Adipocyte (in vitro differentiated cells): ENCODE data around the gene FLT1.

Experiments used
- DNase-seq: peaks from one replicate; pipeline ENCODE4 v3.0.0-alpha.2; 2015; ENCODE audit warnings: low read depth
- H3K27me3 ChIP-seq: replicated peaks from 2 replicates; pipeline ENCODE4 v1.7.0; 2013; ENCODE audit warnings: mild to moderate bottlenecking, low read length, moderate library complexity; ENCODE audit not compliant: control insufficient read depth, insufficient read depth
- H3K36me3 ChIP-seq: 2 replicates; pipeline ENCODE4 v1.7.0; 2013; ENCODE audit warnings: low read length, mild to moderate bottlenecking, moderate library complexity; ENCODE audit not compliant: control insufficient read depth, insufficient read depth, severe bottlenecking
- H3K4me1 ChIP-seq: 2 replicates; pipeline ENCODE4 v1.7.0; 2013; ENCODE audit warnings: mild to moderate bottlenecking, low read length, moderate library complexity; ENCODE audit not compliant: control insufficient read depth, insufficient read depth
- H3K4me3 ChIP-seq: 2 replicates; pipeline ENCODE4 v1.7.0; 2013; ENCODE audit warnings: mild to moderate bottlenecking, low read length, moderate library complexity
- H3K9ac ChIP-seq: 2 replicates; pipeline ENCODE4 v1.7.0; 2013; ENCODE audit warnings: mild to moderate bottlenecking, low read length, moderate library complexity
- H3K9me3 ChIP-seq: 2 replicates; pipeline ENCODE4 v1.7.0; 2013; ENCODE audit warnings: mild to moderate bottlenecking, low read length, moderate library complexity; ENCODE audit not compliant: control insufficient read depth

Gene FLT1

GRCh38 chr13:28373810-28374209 lies 121.1 kb downstream of the FLT1 start:
- DNase-seq = no peak
- Histone ChIP-seq H3K9ac (no peak overlapping the region), H3K27me3 (peaks cover 11% of the 10 kb centered on the region), H3K4me3 (no peak overlapping the region), H3K36me3 (no peaks in the 10 kb centered on the region), H3K9me3 (no peaks in the 10 kb centered on the region), H3K4me1 (peaks cover 5% of the 10 kb centered on the region)

GRCh38 chr13:28370448-28370847 lies 124.5 kb downstream of the FLT1 start:
- H3K9ac ChIP-seq = no peak overlapping the region
- no peak overlapping the region for H3K4me3 ChIP-seq
- no peaks in the 10 kb centered on the region for H3K27me3 ChIP-seq
- H3K4me1 ChIP-seq = peaks cover 1% of the 10 kb centered on the region
- H3K9me3 ChIP-seq = no peaks in the 10 kb centered on the region
- H3K36me3 ChIP-seq = no peaks in the 10 kb centered on the region
- no peak for DNase-seq

- no peaks in the 10 kb centered on the region for H3K9me3 ChIP-seq
- peaks cover 8% of the 10 kb centered on the region for H3K4me1 ChIP-seq
- H3K4me3 ChIP-seq = no peak overlapping the region
- no peaks in the 10 kb centered on the region for H3K36me3 ChIP-seq
- DNase-seq = no peak
- H3K9ac ChIP-seq = no peak overlapping the region
- H3K27me3 ChIP-seq = no peaks in the 10 kb centered on the region
Observed at GRCh38 chr13:28358708-28359107, 136.2 kb downstream of the FLT1 start.

- Histone ChIP-seq H3K9me3 (no peaks in the 10 kb centered on the region), H3K4me3 (no peak overlapping the region)
Observed at GRCh38 chr13:28357911-28358433, 137.0 kb downstream of the FLT1 start.

GRCh38 chr13:28357247-28357825 lies 137.6 kb downstream of the FLT1 start:
- Histone ChIP-seq H3K4me3 (no peak overlapping the region), H3K9me3 (no peaks in the 10 kb centered on the region), H3K9ac (no peak overlapping the region), H3K4me1 (peaks cover 8% of the 10 kb centered on the region), H3K36me3 (no peaks in the 10 kb centered on the region), H3K27me3 (no peaks in the 10 kb centered on the region)
- DNase-seq = peak; percentile 27

More at GRCh38 chr13:28357911-28358433, 137.0 kb downstream of the FLT1 start:
- no peaks in the 10 kb centered on the region for H3K27me3 ChIP-seq
- no peak overlapping the region for H3K9ac ChIP-seq
- peaks cover 8% of the 10 kb centered on the region for H3K4me1 ChIP-seq
- H3K36me3 ChIP-seq = no peaks in the 10 kb centered on the region
- no peak for DNase-seq

GRCh38 chr13:28356561-28357021 lies 138.3 kb downstream of the FLT1 start:
- peaks cover 8% of the 10 kb centered on the region for H3K4me1 ChIP-seq
- no peaks in the 10 kb centered on the region for H3K9me3 ChIP-seq
- DNase-seq = peak; percentile 54

GRCh38 chr13:28355822-28356371 lies 139.0 kb downstream of the FLT1 start:
- Histone ChIP-seq H3K4me3 (no peak overlapping the region), H3K27me3 (no peaks in the 10 kb centered on the region), H3K4me1 (peaks cover 8% of the 10 kb centered on the region), H3K36me3 (no peaks in the 10 kb centered on the region), H3K9me3 (no peaks in the 10 kb centered on the region), H3K9ac (no peak overlapping the region)
- peak; percentile 59 for DNase-seq

More at GRCh38 chr13:28356561-28357021, 138.3 kb downstream of the FLT1 start:
- no peaks in the 10 kb centered on the region for H3K36me3 ChIP-seq
- no peak overlapping the region for H3K9ac ChIP-seq
- H3K4me3 ChIP-seq = no peak overlapping the region
- H3K27me3 ChIP-seq = no peaks in the 10 kb centered on the region

GRCh38 chr13:28355046-28355821 lies 139.7 kb downstream of the FLT1 start:
- Histone ChIP-seq H3K36me3 (no peaks in the 10 kb centered on the region), H3K9me3 (no peaks in the 10 kb centered on the region), H3K9ac (no peak overlapping the region), H3K4me3 (no peak overlapping the region), H3K4me1 (peaks cover 8% of the 10 kb centered on the region), H3K27me3 (no peaks in the 10 kb centered on the region)
- DNase-seq = no peak

GRCh38 chr13:28353679-28354078 lies 141.2 kb downstream of the FLT1 start:
- Histone ChIP-seq H3K36me3 (no peaks in the 10 kb centered on the region), H3K9ac (no peak overlapping the region), H3K4me3 (no peak overlapping the region), H3K27me3 (no peaks in the 10 kb centered on the region), H3K4me1 (peaks cover 8% of the 10 kb centered on the region), H3K9me3 (no peaks in the 10 kb centered on the region)
- DNase-seq = no peak

- Histone ChIP-seq H3K4me1 (no peaks in the 10 kb centered on the region), H3K27me3 (no peaks in the 10 kb centered on the region), H3K9me3 (no peaks in the 10 kb centered on the region), H3K36me3 (no peaks in the 10 kb centered on the region), H3K9ac (no peak overlapping the region), H3K4me3 (no peak overlapping the region)
- no peak for DNase-seq
Observed at GRCh38 chr13:28349907-28350654, 144.8 kb downstream of the FLT1 start.

- H3K9me3 ChIP-seq = no peaks in the 10 kb centered on the region
- DNase-seq = no peak
- H3K9ac ChIP-seq = no peak overlapping the region
- H3K4me1 ChIP-seq = no peaks in the 10 kb centered on the region
- H3K4me3 ChIP-seq = no peak overlapping the region
- no peaks in the 10 kb centered on the region for H3K27me3 ChIP-seq
- H3K36me3 ChIP-seq = no peaks in the 10 kb centered on the region
Observed at GRCh38 chr13:28349371-28349770, 145.6 kb downstream of the FLT1 start.
